K562 (cell line): ENCODE measurements around the gene CEACAM8. TPM values are rescaled to one million over a fixed set of nuclear protein-coding genes. Genes with fewer than 3 reads are reported as not detected.

Experiments used
- CREB5 ChIP-seq: fragments of 250-450 bp; sonication (Bioruptor Pico); IDR thresholded peaks from 2 replicates; pipeline ENCODE4 v1.5.0; 2020; ENCODE audit warnings: mild to moderate bottlenecking
- E2F6 ChIP-seq, 2 experiments: IDR thresholded peaks; 2 replicates each; pipeline ENCODE4 v1.6.1; 2011; ENCODE audit warnings: borderline replicate concordance in 1 of 2, control low read depth in 1 of 2, low read depth in 1 of 2, low read length in 1 of 2, mild to moderate bottlenecking in 1 of 2, mixed read lengths in 1 of 2, moderate library complexity in 1 of 2; ENCODE audit not compliant: insufficient read depth in 1 of 2, insufficient read length in 1 of 2, poor library complexity in 1 of 2, severe bottlenecking in 1 of 2; ENCODE audit errors: extremely low read depth in 1 of 2
- HMG20B ChIP-seq: fragments of 250-450 bp; sonication (Bioruptor Pico); IDR thresholded peaks from 2 replicates; pipeline ENCODE4 v1.5.0; 2021; ENCODE audit warnings: mild to moderate bottlenecking
- KAT7 ChIP-seq: sonication (generic); formaldehyde crosslinking; IDR thresholded peaks from 2 replicates; pipeline ENCODE4 v1.8.0; 2022; ENCODE audit warnings: missing genetic modification reagents, mild to moderate bottlenecking, borderline replicate concordance
- NBN ChIP-seq: fragments of 450-650 bp; IDR thresholded peaks from 2 replicates; pipeline ENCODE4 v1.6.1; 2016; ENCODE audit warnings: low read depth, mild to moderate bottlenecking
- TRIM25 ChIP-seq: fragments of 450-650 bp; IDR thresholded peaks from 2 replicates; pipeline ENCODE4 v1.7.0; 2016; ENCODE audit warnings: borderline replicate concordance
- polyA plus RNA-seq, 8 experiments: library from polyadenylated mRNA; depleted of rRNA in 4 of 8; stranded (reverse) in 5 of 8; unstranded in 3 of 8; fragments of >200 nt; fragmentation: Nextera tagmentation in 2 of 8; fragmentation: Illumina TruSeq in 1 of 8; extraction: Ambion mirVana in 2 of 8; extraction: Trizol in 1 of 8; gene quantifications; 2 replicates each; pipeline versions ENCODE4 v1.2.1 to v1.2.3, GENCODE V29; 2011 to 2014; ENCODE audit warnings: inconsistent platforms in 1 of 8, missing spikeins in 1 of 8
- total RNA-seq, 7 experiments: library from RNA; depleted of rRNA in 6 of 7; stranded (reverse); fragments of >200 nt in 6 of 7; fragmentation: Illumina TruSeq in 2 of 7; extraction: Trizol in 2 of 7; gene quantifications; 2 replicates each; pipeline versions ENCODE4 v1.2.1 to v1.2.3, GENCODE V29; 2011 to 2021; ENCODE audit warnings: low replicate concordance in 1 of 7

The CEACAM8 gene
- total and polyA plus RNA-seq, 9 of the 15 experiments (the other 6 are each of a cell fraction or from before 2014, with no cell fraction given) = not detected

GRCh38 chr19:42635233-42635539, 40.5 kb upstream of the CEACAM8 start (continued):
- TF ChIP-seq CREB5 (CRISPR knock-in tag) (no peak), E2F6 (IDR thresholded peaks at IDR 0.05; ENCODE audit: borderline replicate concordance in 1 of 2, extremely low read depth in 1 of 2, insufficient read depth in 1 of 2, insufficient read length in 1 of 2, low read depth in 1 of 2, low read length in 1 of 2, poor library complexity in 1 of 2, severe bottlenecking in 1 of 2) (no peak), HMG20B (CRISPR knock-in tag) (no peak), NBN (no peak), TRIM25 (no peak), KAT7 (no peak)
